ENCODE data around the gene CRY2.

Gene CRY2

GRCh38 chr11:45858751-45859398 is 11.6 kb downstream of the CRY2 start:
- no peak for TF ChIP-seq CTCF (IDR thresholded peaks at IDR 0.05; ENCODE audit: borderline replicate concordance, insufficient read depth, low read depth, low read length)
- no peak overlapping the region for H3K4me3 ChIP-seq (ENCODE audit: low read depth, low read length)

- H3K4me3 ChIP-seq (ENCODE audit: low read depth, low read length): no peak overlapping the region
- TF ChIP-seq CTCF (IDR thresholded peaks at IDR 0.05; ENCODE audit: borderline replicate concordance, insufficient read depth, low read depth, low read length): no peak
Observed at GRCh38 chr11:45859661-45860140, 12.4 kb downstream of the CRY2 start.

- TF ChIP-seq CTCF (IDR thresholded peaks at IDR 0.05; ENCODE audit: borderline replicate concordance, insufficient read depth, low read depth, low read length): no peak
- H3K4me3 ChIP-seq (ENCODE audit: low read depth, low read length): no peak overlapping the region
Observed at GRCh38 chr11:45860348-45860747, 13.1 kb downstream of the CRY2 start.

GRCh38 chr11:45860764-45861510 is 13.7 kb downstream of the CRY2 start:
- H3K4me3 ChIP-seq (ENCODE audit: low read depth, low read length): no peak overlapping the region
- TF ChIP-seq CTCF (IDR thresholded peaks at IDR 0.05; ENCODE audit: borderline replicate concordance, insufficient read depth, low read depth, low read length): no peak

- no peak overlapping the region for H3K4me3 ChIP-seq (ENCODE audit: low read depth, low read length)
- no peak for TF ChIP-seq CTCF (IDR thresholded peaks at IDR 0.05; ENCODE audit: borderline replicate concordance, insufficient read depth, low read depth, low read length)
Observed at GRCh38 chr11:45864041-45864440, 16.8 kb downstream of the CRY2 start.

GRCh38 chr11:45869551-45869950 is 22.3 kb downstream of the CRY2 start:
- no peak overlapping the region for H3K4me3 ChIP-seq (ENCODE audit: low read depth, low read length)

More at GRCh38 chr11:45869551-45869950, 22.3 kb downstream of the CRY2 start:
- no peak for TF ChIP-seq CTCF (IDR thresholded peaks at IDR 0.05; ENCODE audit: borderline replicate concordance, insufficient read depth, low read depth, low read length)
